Body of pancreas (tissue), 4 donors: ENCODE results near the gene WBP11.
A peak's percentile ranks its signal among the peaks of the same experiment; 100 is the strongest.

Experiments
- POLR2A ChIP-seq, 3 donors: fragments of 450-650 bp; IDR thresholded peaks; one replicate each; pipeline ENCODE4 v1.6.1; 2016; ENCODE audit warnings: antibody characterized with exemption in 3 of 3, mild to moderate bottlenecking in 2 of 3
- TF ChIP-seq, protein P1 (sequence below), 7 experiments: fragments of 450-650 bp in 4 of 7; fragments of 200-600 bp in 3 of 7; sonication (generic) in 3 of 7; IDR thresholded peaks; one replicate each; pipeline ENCODE4 v1.5.1; 2016 to 2019; ENCODE audit warnings: antibody characterized with exemption in 7 of 7

DNA sequence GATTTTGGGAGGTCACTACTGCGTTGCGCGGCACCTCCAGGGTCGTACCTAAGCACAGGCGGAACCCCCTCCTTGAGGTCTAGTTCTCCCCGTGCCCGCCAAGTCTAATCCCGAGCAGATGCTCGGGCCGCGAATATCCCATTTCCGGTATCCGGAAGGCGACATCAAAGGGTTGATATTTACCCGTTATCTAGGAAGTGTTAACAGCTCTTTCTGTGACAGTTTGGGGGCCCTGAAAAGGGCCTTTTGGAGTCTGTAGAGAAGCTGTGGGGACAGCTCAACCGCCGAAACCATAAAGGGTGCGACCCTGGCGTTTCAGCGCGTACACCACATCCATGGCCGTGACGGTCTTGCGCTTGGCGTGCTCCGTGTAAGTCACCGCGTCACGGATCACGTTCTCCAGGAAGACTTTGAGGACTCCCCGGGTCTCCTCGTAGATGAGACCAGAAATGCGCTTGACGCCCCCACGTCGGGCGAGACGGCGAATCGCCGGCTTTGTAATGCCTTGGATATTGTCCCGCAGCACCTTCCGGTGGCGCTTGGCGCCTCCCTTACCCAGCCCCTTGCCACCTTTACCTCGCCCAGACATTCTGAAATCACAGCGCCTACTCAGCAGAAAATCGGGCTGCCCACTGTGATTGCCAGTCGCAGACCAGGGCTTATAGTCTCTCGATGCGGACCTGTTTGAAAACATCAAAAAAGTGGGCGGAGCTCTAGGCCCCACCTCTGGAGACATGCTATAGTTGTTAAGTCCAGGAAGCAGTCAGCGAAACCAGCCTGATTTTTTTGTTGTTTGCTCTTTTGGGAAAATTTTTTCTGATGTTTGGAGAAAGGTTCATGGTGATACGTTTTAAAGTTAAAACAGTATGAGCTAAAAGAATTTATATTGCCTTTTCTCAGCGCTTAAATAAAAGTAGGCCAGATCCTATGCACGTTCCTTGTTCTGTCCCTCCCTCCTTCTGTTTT is 32.5 kb downstream of the WBP11 start:
- TF ChIP-seq, protein P1, sequence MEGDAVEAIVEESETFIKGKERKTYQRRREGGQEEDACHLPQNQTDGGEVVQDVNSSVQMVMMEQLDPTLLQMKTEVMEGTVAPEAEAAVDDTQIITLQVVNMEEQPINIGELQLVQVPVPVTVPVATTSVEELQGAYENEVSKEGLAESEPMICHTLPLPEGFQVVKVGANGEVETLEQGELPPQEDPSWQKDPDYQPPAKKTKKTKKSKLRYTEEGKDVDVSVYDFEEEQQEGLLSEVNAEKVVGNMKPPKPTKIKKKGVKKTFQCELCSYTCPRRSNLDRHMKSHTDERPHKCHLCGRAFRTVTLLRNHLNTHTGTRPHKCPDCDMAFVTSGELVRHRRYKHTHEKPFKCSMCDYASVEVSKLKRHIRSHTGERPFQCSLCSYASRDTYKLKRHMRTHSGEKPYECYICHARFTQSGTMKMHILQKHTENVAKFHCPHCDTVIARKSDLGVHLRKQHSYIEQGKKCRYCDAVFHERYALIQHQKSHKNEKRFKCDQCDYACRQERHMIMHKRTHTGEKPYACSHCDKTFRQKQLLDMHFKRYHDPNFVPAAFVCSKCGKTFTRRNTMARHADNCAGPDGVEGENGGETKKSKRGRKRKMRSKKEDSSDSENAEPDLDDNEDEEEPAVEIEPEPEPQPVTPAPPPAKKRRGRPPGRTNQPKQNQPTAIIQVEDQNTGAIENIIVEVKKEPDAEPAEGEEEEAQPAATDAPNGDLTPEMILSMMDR (IDR thresholded peaks at IDR 0.05), result peak in 2 of 7 experiments; percentile 4 to 7
- TF ChIP-seq POLR2A (IDR thresholded peaks at IDR 0.05), result peak; percentile 96 to 100 (median 100)
